Lower lobe of right lung (tissue), 2 donors: ENCODE data around the gene IPO11. TPM values are rescaled to one million over a fixed set of nuclear protein-coding genes. Genes with fewer than 3 reads are reported as not detected.
"Not testable (repeated sequence)": the region's sequence is repeated elsewhere in the genome, so short reads cannot be mapped to it uniquely, and the experiment has no call there.

Experiments used
- ATAC-seq, 2 donors: fragments of 200-7000 bp; cut with Tn5 transposase; one replicate each; pipeline ENCODE4 v1.9.1; 2020 to 2022; ENCODE audit warnings: mild to moderate bottlenecking in 2 of 2, moderate library complexity in 2 of 2
- DNase-seq: peaks from one replicate; pipeline ENCODE4 v3.0.0-alpha.2; 2020
- H3K27ac ChIP-seq: fragments of 200-600 bp; one replicate; pipeline ENCODE4 v1.8.0; 2022
- H3K27me3 ChIP-seq: fragments of 200-600 bp; one replicate; pipeline ENCODE4 v1.8.0; 2022; ENCODE audit warnings: low read depth
- H3K36me3 ChIP-seq: fragments of 200-600 bp; one replicate; pipeline ENCODE4 v1.8.0; 2022; ENCODE audit warnings: mild to moderate bottlenecking
- H3K4me1 ChIP-seq: fragments of 200-600 bp; one replicate; pipeline ENCODE4 v1.8.0; 2022
- H3K4me3 ChIP-seq: fragments of 200-600 bp; one replicate; pipeline ENCODE4 v1.8.0; 2022; ENCODE audit warnings: mild to moderate bottlenecking
- H3K9me3 ChIP-seq: fragments of 200-600 bp; one replicate; pipeline ENCODE4 v1.8.0; 2022
- CTCF ChIP-seq: fragments of 200-600 bp; IDR thresholded peaks from one replicate; pipeline ENCODE4 v1.8.0; 2022; ENCODE audit warnings: antibody characterized with exemption, mild to moderate bottlenecking
- intact Hi-C: fragments of 100-400 bp; cut with DNase I; formaldehyde crosslinking; loops from one replicate; pipeline ENCODE4 v1.11.0; 2022
- total RNA-seq: library from RNA; stranded (reverse); fragmentation: NEBNext Ultra II Directional; extraction: Animal tissue kit (Norgen Biotek cat#: 25700); gene quantifications from one replicate; pipeline ENCODE4 v1.2.1, GENCODE V29; 2021
- donor health status: DM: no; HTN: yes; CAD: no; lungs with severe emphysema.

The IPO11 gene
- total RNA-seq, 1 donor from 2014 or later, result 30.4 TPM

- Histone ChIP-seq H3K4me3 (no peak overlapping the region), H3K36me3 (peaks cover 24% of the 10 kb centered on the region), H3K27me3 (no peaks in the 10 kb centered on the region), H3K27ac (no peak overlapping the region), H3K4me1 (no peaks in the 10 kb centered on the region), H3K9me3 (no peaks in the 10 kb centered on the region)
- no peak for DNase-seq
- no peak for TF ChIP-seq CTCF
- no peak for ATAC-seq
- intact Hi-C loops, result no loop called here
Observed at GRCh38 chr5:62514510-62515119, 102.1 kb downstream of the IPO11 start.

- H3K27ac ChIP-seq, H3K9me3 ChIP-seq, intact Hi-C loops, ATAC-seq, H3K4me3 ChIP-seq, H3K27me3 ChIP-seq, H3K4me1 ChIP-seq, DNase-seq: not testable (repeated sequence)
- H3K36me3 ChIP-seq, result peaks cover 20% of the 10 kb centered on the region
Observed at GRCh38 chr5:62520812-62521211, 108.2 kb downstream of the IPO11 start.

- no peak for ATAC-seq
- H3K4me1 ChIP-seq, result no peaks in the 10 kb centered on the region
- H3K27me3 ChIP-seq, result no peaks in the 10 kb centered on the region
- no peak for DNase-seq
- H3K4me3 ChIP-seq, result no peak overlapping the region
- H3K9me3 ChIP-seq, result no peaks in the 10 kb centered on the region
- no peak overlapping the region for H3K27ac ChIP-seq
- TF ChIP-seq CTCF, result no peak
- H3K36me3 ChIP-seq, result peaks cover 18% of the 10 kb centered on the region
- intact Hi-C loops, result no loop called here
Observed at GRCh38 chr5:62521319-62521718, 108.8 kb downstream of the IPO11 start.

- intact Hi-C loops, result no loop called here
- no peaks in the 10 kb centered on the region for H3K9me3 ChIP-seq
- no peaks in the 10 kb centered on the region for H3K4me1 ChIP-seq
- no peak overlapping the region for H3K4me3 ChIP-seq
- no peaks in the 10 kb centered on the region for H3K27me3 ChIP-seq
- ATAC-seq (no peak), DNase-seq (no peak)
- H3K36me3 ChIP-seq, result peaks cover 12% of the 10 kb centered on the region
- TF ChIP-seq CTCF, result no peak
- H3K27ac ChIP-seq, result no peak overlapping the region
Observed at GRCh38 chr5:62522811-62523210, 110.2 kb downstream of the IPO11 start.

GRCh38 chr5:62533597-62533996, 121.0 kb downstream of the IPO11 start:
- Histone ChIP-seq H3K27me3 (no peaks in the 10 kb centered on the region), H3K27ac (no peak overlapping the region), H3K4me3 (no peak overlapping the region), H3K9me3 (no peaks in the 10 kb centered on the region), H3K4me1 (no peaks in the 10 kb centered on the region), H3K36me3 (peaks cover 8% of the 10 kb centered on the region)
- ATAC-seq (no peak), DNase-seq (no peak)
- intact Hi-C loops, result no loop called here
- TF ChIP-seq CTCF, result no peak

GRCh38 chr5:62534461-62535236, 122.1 kb downstream of the IPO11 start:
- Histone ChIP-seq H3K36me3 (peaks cover 8% of the 10 kb centered on the region), H3K4me1 (no peaks in the 10 kb centered on the region), H3K27me3 (no peaks in the 10 kb centered on the region), H3K4me3 (no peak overlapping the region), H3K27ac (no peak overlapping the region), H3K9me3 (no peaks in the 10 kb centered on the region)
- ATAC-seq, result no peak
- DNase-seq, result no peak
- intact Hi-C loops, result no loop called here
- no peak for TF ChIP-seq CTCF
